DOHH2 (cell line): ENCODE data around the gene ATXN7L3B.

Source experiments
- H3F3A ChIP-seq: fragments of 200-600 bp; sonication (generic), shearing (Covaris generic); 2 replicates; pipeline ENCODE4 v1.6.0; 2016; ENCODE audit warnings: antibody characterized with exemption, mild to moderate bottlenecking; ENCODE audit not compliant: control insufficient read depth, insufficient read depth
- H3K27ac ChIP-seq: fragments of 200-600 bp; sonication (generic); 2 replicates; pipeline ENCODE4 v1.5.1; 2014; ENCODE audit warnings: low read depth, mild to moderate bottlenecking, low read length, moderate library complexity
- H3K27me3 ChIP-seq: fragments of 200-600 bp; sonication (generic); 2 replicates; pipeline ENCODE4 v1.6.1; 2014; ENCODE audit warnings: mild to moderate bottlenecking, low read length, mixed read lengths; ENCODE audit not compliant: control insufficient read depth
- H3K36me3 ChIP-seq: fragments of 200-600 bp; sonication (generic); 2 replicates; pipeline ENCODE4 v1.6.1; 2014; ENCODE audit warnings: mild to moderate bottlenecking, low read length, moderate library complexity, mixed read lengths; ENCODE audit not compliant: control insufficient read depth
- H3K4me1 ChIP-seq: fragments of 200-600 bp; sonication (generic); 2 replicates; pipeline ENCODE4 v1.6.1; 2014; ENCODE audit warnings: mild to moderate bottlenecking, low read length, mixed read lengths; ENCODE audit not compliant: control insufficient read depth
- H3K4me2 ChIP-seq: fragments of 200-600 bp; sonication (generic); 2 replicates; pipeline ENCODE4 v1.6.0; 2014; ENCODE audit warnings: mild to moderate bottlenecking, low read length, moderate library complexity
- H3K4me3 ChIP-seq: fragments of 200-600 bp; sonication (generic); 2 replicates; pipeline ENCODE4 v1.5.1; 2014; ENCODE audit warnings: mild to moderate bottlenecking, low read length, mixed read lengths
- H3K79me2 ChIP-seq: fragments of 200-600 bp; sonication (generic); 2 replicates; pipeline ENCODE4 v1.6.1; 2014; ENCODE audit warnings: mild to moderate bottlenecking, low read length, mixed read lengths; ENCODE audit not compliant: control insufficient read depth
- H3K9me2 ChIP-seq: fragments of 200-600 bp; sonication (generic); replicated peaks from 2 replicates; pipeline ENCODE4 v1.6.1; 2014; ENCODE audit warnings: mild to moderate bottlenecking, low read length, mixed read lengths; ENCODE audit not compliant: control insufficient read depth
- H3K9me3 ChIP-seq: fragments of 200-600 bp; sonication (generic); 2 replicates; pipeline ENCODE4 v1.6.1; 2014; ENCODE audit warnings: antibody characterized with exemption, low read length, mixed read lengths; ENCODE audit not compliant: control insufficient read depth, insufficient read depth
- H4K20me1 ChIP-seq: fragments of 200-600 bp; sonication (generic); 2 replicates; pipeline ENCODE4 v1.6.0; 2014; ENCODE audit warnings: low read depth, mild to moderate bottlenecking, antibody characterized with exemption, low read length, moderate library complexity; ENCODE audit not compliant: control insufficient read depth, insufficient read depth
- EZH2phosphoT487 ChIP-seq: fragments of 200-600 bp; sonication (generic); IDR thresholded peaks from 2 replicates; pipeline ENCODE4 v1.6.1; 2017; ENCODE audit warnings: borderline replicate concordance, mild to moderate bottlenecking, antibody characterized with exemption, low read length, moderate library complexity, mixed read lengths
- TF ChIP-seq, protein P1 (sequence below): fragments of 200-600 bp; sonication (generic); IDR thresholded peaks from one replicate; pipeline ENCODE4 v1.5.1; 2014; ENCODE audit warnings: antibody characterized with exemption, mild to moderate bottlenecking, low read depth, low read length; ENCODE audit not compliant: poor library complexity, severe bottlenecking

The ATXN7L3B gene

DNA sequence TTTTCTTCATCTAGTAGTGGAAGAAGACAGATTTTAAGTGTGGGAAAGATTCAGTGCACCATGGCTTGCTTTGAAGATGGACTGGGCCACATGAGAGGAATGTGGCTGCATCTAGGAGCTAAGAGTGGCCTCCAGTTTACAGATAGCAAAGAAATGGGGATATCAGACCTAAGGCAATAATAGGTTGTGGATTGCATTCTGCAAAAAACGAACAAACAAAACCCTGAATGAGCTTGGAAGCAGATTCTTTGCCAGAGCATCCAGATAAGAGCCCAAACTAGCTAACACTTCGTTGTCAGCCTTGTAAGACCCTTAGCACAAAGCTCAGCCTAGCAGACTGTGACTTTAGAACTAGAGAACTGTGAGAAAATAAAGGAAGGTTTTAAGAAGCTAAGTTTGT lies 9.6 kb downstream of the ATXN7L3B start:
- H4K20me1 ChIP-seq, result peaks cover 11% of the 10 kb centered on the region; the same call in 1 of the 2 replicates
- H3K4me2 ChIP-seq, result no peak overlapping the region
- no peak overlapping the region for H3K4me3 ChIP-seq
- no peak overlapping the region for H3K27ac ChIP-seq
- H3F3A ChIP-seq, result 0 out of 2 replicates have a peak, but pooled peaks cover 7% of the 10 kb centered on the region
- TF ChIP-seq EZH2phosphoT487, result no peak
- no peaks in the 10 kb centered on the region for H3K9me3 ChIP-seq
- H3K9me2 ChIP-seq, result no peaks in the 10 kb centered on the region
- peaks cover 7% of the 10 kb centered on the region; the same call in 1 of the 2 replicates for H3K4me1 ChIP-seq
- H3K27me3 ChIP-seq, result no peaks in the 10 kb centered on the region
- peaks cover 10% of the 10 kb centered on the region for H3K79me2 ChIP-seq
- H3K36me3 ChIP-seq, result peaks cover 11% of the 10 kb centered on the region

DNA sequence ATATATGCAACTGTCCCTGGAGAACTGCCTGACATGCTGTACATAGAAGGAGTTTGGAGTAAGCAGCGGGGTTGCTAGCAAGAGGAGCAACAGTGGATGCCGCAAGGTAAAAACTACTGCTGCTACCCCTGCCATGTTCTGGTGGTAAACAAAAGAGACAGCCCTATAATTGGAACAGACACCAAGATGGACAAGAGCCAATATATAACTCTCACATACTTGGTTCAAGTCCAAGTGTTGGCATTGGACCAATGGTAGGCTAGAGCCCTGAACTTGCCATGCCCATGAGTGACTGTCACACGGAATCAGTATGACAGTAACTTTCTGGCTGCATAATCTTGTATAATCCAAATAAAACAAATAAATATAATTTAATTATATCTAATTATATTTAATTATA lies 13.7 kb downstream of the ATXN7L3B start:
- Histone ChIP-seq H3F3A (no peaks in the 10 kb centered on the region), H3K4me3 (no peak overlapping the region), H4K20me1 (no peaks in the 10 kb centered on the region), H3K4me1 (no peaks in the 10 kb centered on the region), H3K27ac (no peak overlapping the region), H3K27me3 (no peaks in the 10 kb centered on the region), H3K9me2 (no peaks in the 10 kb centered on the region), H3K4me2 (no peak overlapping the region), H3K36me3 (no peaks in the 10 kb centered on the region), H3K9me3 (no peaks in the 10 kb centered on the region), H3K79me2 (no peaks in the 10 kb centered on the region)
- TF ChIP-seq, protein P1, sequence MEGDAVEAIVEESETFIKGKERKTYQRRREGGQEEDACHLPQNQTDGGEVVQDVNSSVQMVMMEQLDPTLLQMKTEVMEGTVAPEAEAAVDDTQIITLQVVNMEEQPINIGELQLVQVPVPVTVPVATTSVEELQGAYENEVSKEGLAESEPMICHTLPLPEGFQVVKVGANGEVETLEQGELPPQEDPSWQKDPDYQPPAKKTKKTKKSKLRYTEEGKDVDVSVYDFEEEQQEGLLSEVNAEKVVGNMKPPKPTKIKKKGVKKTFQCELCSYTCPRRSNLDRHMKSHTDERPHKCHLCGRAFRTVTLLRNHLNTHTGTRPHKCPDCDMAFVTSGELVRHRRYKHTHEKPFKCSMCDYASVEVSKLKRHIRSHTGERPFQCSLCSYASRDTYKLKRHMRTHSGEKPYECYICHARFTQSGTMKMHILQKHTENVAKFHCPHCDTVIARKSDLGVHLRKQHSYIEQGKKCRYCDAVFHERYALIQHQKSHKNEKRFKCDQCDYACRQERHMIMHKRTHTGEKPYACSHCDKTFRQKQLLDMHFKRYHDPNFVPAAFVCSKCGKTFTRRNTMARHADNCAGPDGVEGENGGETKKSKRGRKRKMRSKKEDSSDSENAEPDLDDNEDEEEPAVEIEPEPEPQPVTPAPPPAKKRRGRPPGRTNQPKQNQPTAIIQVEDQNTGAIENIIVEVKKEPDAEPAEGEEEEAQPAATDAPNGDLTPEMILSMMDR, result no peak
- no peak for TF ChIP-seq EZH2phosphoT487

DNA sequence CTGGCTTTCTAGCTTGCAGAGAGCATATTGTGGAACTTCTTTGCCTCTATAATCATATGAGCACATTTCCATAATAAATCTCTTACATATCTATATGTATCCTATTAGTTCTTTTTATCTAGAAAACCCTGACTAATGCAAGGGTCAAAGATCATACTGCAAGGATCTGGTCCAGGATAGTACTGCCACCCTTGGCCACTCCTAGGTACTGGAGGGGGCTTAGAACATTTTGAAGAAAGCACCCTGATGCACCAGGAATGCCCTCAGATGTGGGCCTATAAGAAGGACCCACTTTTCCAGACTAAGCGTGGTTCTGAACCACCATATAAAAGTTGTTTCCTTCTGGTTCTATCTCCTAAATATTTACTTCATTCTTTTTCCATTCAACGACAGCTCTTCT lies 14.6 kb downstream of the ATXN7L3B start:
- Histone ChIP-seq H3K9me3 (no peaks in the 10 kb centered on the region), H3K4me1 (no peaks in the 10 kb centered on the region), H3K79me2 (no peaks in the 10 kb centered on the region), H3K27ac (no peak overlapping the region), H3K9me2 (no peaks in the 10 kb centered on the region), H3F3A (no peaks in the 10 kb centered on the region), H3K4me3 (no peak overlapping the region), H3K36me3 (no peaks in the 10 kb centered on the region), H4K20me1 (no peaks in the 10 kb centered on the region), H3K27me3 (no peaks in the 10 kb centered on the region), H3K4me2 (no peak overlapping the region)
- TF ChIP-seq, protein P1, result no peak
- TF ChIP-seq EZH2phosphoT487, result no peak

DNA sequence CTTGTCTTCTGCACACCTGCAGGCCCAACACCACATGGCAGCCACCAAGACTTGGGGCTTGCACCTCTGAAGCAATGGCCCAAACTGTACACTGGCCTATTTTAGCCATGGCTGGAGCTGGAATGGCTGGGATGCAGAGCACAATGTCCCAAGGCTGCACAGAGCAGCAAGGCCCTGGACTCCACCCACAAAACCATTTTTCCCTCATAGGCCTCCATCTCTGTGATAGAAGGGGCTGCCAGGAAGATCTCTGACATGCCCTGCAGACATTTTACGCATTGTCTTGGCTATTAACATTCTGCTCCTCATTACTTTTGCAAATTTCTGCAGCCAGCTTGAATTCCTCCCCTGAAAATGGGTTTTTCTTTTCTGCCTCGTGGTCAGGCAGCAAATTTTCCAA lies 22.1 kb downstream of the ATXN7L3B start:
- no peaks in the 10 kb centered on the region for H3K79me2 ChIP-seq
- H3K27ac ChIP-seq, result no peak overlapping the region
- no peaks in the 10 kb centered on the region for H3K27me3 ChIP-seq
- no peaks in the 10 kb centered on the region for H3K4me1 ChIP-seq
- TF ChIP-seq, protein P1, result no peak
- TF ChIP-seq EZH2phosphoT487, result no peak
- no peak overlapping the region for H3K4me2 ChIP-seq
- H3K9me3 ChIP-seq, result no peaks in the 10 kb centered on the region
- H3F3A ChIP-seq, result no peaks in the 10 kb centered on the region
- no peaks in the 10 kb centered on the region for H3K9me2 ChIP-seq
- H3K4me3 ChIP-seq, result no peak overlapping the region
- H4K20me1 ChIP-seq, result no peaks in the 10 kb centered on the region
- no peaks in the 10 kb centered on the region for H3K36me3 ChIP-seq
